ENCODE data around the gene GIPC3. TPM values are rescaled to one million over a fixed set of nuclear protein-coding genes. Genes with fewer than 3 reads are reported as not detected.

The GIPC3 gene
- total RNA-seq, 1 experiment from 2014 or later: not detected

- CTCF ChIA-PET: interaction anchor here (0.5 to 1.4 kb wide), 4 partner anchors 50 to 718 kb away, joined by 3 to 5 read pairs (median 4); no protein-coding TSS in a partner anchor
- no peak for DNase-seq (ENCODE audit: unreplicated experiment)
- TF ChIP-seq CTCF (IDR thresholded peaks at IDR 0.05; ENCODE audit: unreplicated experiment): no peak
- H3K27ac Mint-ChIP-seq (ENCODE audit: low read depth, unreplicated experiment): no peak overlapping the region
- H3K9me3 Mint-ChIP-seq (ENCODE audit: unreplicated experiment): no peaks in the 10 kb centered on the region
- no peak overlapping the region for H3K4me3 Mint-ChIP-seq (ENCODE audit: unreplicated experiment)
- peaks cover 7% of the 10 kb centered on the region for H3K4me1 Mint-ChIP-seq (ENCODE audit: insufficient read depth, unreplicated experiment)
- H3K36me3 Mint-ChIP-seq (ENCODE audit: insufficient read depth, unreplicated experiment): peaks cover 26% of the 10 kb centered on the region
- H3K27me3 Mint-ChIP-seq (ENCODE audit: insufficient read depth, unreplicated experiment): no peaks in the 10 kb centered on the region
- no TSS peak for BruUV-seq (replicated peaks)
- intact Hi-C loops (cut with micrococcal nuclease): no loop called here
- POLR2A ChIA-PET: no interaction called here
Observed at GRCh38 chr19:3619631-3620012, 34.3 kb downstream of the GIPC3 start.

GRCh38 chr19:3620145-3620816 lies 35.0 kb downstream of the GIPC3 start:
- no peak for DNase-seq (ENCODE audit: unreplicated experiment)
- Mint-ChIP-seq H3K4me3 (ENCODE audit: unreplicated experiment) (no peak overlapping the region), H3K4me1 (ENCODE audit: insufficient read depth, unreplicated experiment) (peaks cover 9% of the 10 kb centered on the region), H3K27me3 (ENCODE audit: insufficient read depth, unreplicated experiment) (no peaks in the 10 kb centered on the region), H3K27ac (ENCODE audit: low read depth, unreplicated experiment) (no peak overlapping the region), H3K9me3 (ENCODE audit: unreplicated experiment) (no peaks in the 10 kb centered on the region), H3K36me3 (ENCODE audit: insufficient read depth, unreplicated experiment) (peaks cover 26% of the 10 kb centered on the region)
- intact Hi-C loops (cut with micrococcal nuclease): no loop called here
- ChIA-PET CTCF (interaction anchor here (0.5 to 1.4 kb wide), 5 partner anchors 45 to 1157 kb away, joined by 3 to 5 read pairs (median 4); no protein-coding TSS in a partner anchor), POLR2A (no interaction called here)
- no peak for TF ChIP-seq CTCF (IDR thresholded peaks at IDR 0.05; ENCODE audit: unreplicated experiment)
- no TSS peak for BruUV-seq (replicated peaks)

GRCh38 chr19:3620817-3621547 lies 35.7 kb downstream of the GIPC3 start:
- no peak overlapping the region for H3K27ac Mint-ChIP-seq (ENCODE audit: low read depth, unreplicated experiment)
- POLR2A ChIA-PET: interaction anchor here (0.7 kb wide), 1 partner anchor 13 kb away, joined by 3 read pairs; no protein-coding TSS in a partner anchor
- H3K27me3 Mint-ChIP-seq (ENCODE audit: insufficient read depth, unreplicated experiment): no peaks in the 10 kb centered on the region
- DNase-seq (ENCODE audit: unreplicated experiment): no peak
- no peak for TF ChIP-seq CTCF (IDR thresholded peaks at IDR 0.05; ENCODE audit: unreplicated experiment)
- no peaks in the 10 kb centered on the region for H3K9me3 Mint-ChIP-seq (ENCODE audit: unreplicated experiment)
- no TSS peak for BruUV-seq (replicated peaks)
- CTCF ChIA-PET: interaction anchor here (0.5 to 0.6 kb wide), 2 partner anchors 44 to 70 kb away, joined by 3 read pairs; no protein-coding TSS in a partner anchor
- H3K4me1 Mint-ChIP-seq (ENCODE audit: insufficient read depth, unreplicated experiment): peaks cover 9% of the 10 kb centered on the region
- H3K4me3 Mint-ChIP-seq (ENCODE audit: unreplicated experiment): no peak overlapping the region
- peaks cover 26% of the 10 kb centered on the region for H3K36me3 Mint-ChIP-seq (ENCODE audit: insufficient read depth, unreplicated experiment)
- intact Hi-C loops (cut with micrococcal nuclease): no loop called here

GRCh38 chr19:3621689-3622088 lies 36.4 kb downstream of the GIPC3 start:
- H3K4me3 Mint-ChIP-seq (ENCODE audit: unreplicated experiment): no peak overlapping the region
- ChIA-PET CTCF (no interaction called here), POLR2A (interaction anchor here (0.7 kb wide), 1 partner anchor 14 kb away, joined by 3 read pairs; no protein-coding TSS in a partner anchor)
- no TSS peak for BruUV-seq (replicated peaks)
- no peaks in the 10 kb centered on the region for H3K27me3 Mint-ChIP-seq (ENCODE audit: insufficient read depth, unreplicated experiment)
- no peak for DNase-seq (ENCODE audit: unreplicated experiment)
- intact Hi-C loops (cut with micrococcal nuclease): no loop called here
- TF ChIP-seq CTCF (IDR thresholded peaks at IDR 0.05; ENCODE audit: unreplicated experiment): no peak
- H3K4me1 Mint-ChIP-seq (ENCODE audit: insufficient read depth, unreplicated experiment): peaks cover 9% of the 10 kb centered on the region
- H3K9me3 Mint-ChIP-seq (ENCODE audit: unreplicated experiment): no peaks in the 10 kb centered on the region
- H3K27ac Mint-ChIP-seq (ENCODE audit: low read depth, unreplicated experiment): no peak overlapping the region
- peaks cover 26% of the 10 kb centered on the region for H3K36me3 Mint-ChIP-seq (ENCODE audit: insufficient read depth, unreplicated experiment)

Data from MCF 10A (cell line).